ENCODE data around the gene ZNF280D.

DNA sequence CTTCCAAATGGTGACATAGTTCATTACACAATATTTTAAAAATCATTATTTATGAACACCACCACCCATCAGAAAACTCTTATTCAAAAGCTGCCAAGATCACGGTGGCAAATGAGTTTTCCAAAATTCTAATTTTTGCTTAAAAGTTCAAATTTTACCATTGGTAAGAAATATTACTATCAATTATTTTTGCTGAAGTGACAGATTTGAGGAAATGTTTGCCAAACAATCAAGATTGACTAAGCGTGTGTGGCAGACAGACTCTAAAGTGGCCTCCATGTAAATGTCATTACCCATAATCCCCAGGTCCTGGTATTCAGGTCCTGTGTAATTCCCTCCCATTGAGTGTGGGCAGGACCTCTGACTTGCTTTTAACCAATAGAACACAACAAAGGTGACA lies 35.0 kb downstream of the ZNF280D start:
- TF ChIP-seq POLR2AphosphoS5 (IDR thresholded peaks at IDR 0.05; ENCODE audit: borderline replicate concordance, low read depth, low read length) = no peak
- TF ChIP-seq EZH2 (IDR thresholded peaks at IDR 0.05) = no peak

All from SK-N-MC (cell line).